Measurements from ENCODE around the gene HIVEP2.

Gene HIVEP2

DNA sequence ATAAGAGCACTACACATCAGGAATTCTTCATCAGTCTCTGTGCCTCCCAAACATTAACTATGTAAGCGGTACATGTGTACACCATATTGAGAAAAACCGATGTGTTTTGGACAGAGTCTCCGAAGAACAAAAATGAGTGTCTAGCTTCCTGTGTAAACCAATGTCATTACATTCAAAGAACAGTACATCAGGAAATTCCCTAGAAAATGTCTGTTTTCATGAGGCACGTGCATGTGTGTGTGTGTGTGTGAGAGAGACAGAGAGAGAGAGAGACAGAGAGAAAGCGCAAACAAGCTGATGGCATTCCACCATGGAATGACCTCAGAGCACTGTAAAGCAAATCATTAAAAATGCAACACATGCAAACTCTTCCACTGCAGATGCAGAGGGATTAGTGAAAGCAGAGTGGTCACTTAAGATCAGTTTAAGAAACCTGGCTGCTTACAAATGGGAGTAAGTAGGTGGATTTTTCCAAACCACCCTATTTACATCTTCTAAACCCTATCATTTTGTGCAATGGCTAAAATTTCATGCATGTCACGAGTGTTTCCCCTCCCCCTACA lies 133.9 kb downstream of the HIVEP2 start:
- no peak for DNase-seq

DNA sequence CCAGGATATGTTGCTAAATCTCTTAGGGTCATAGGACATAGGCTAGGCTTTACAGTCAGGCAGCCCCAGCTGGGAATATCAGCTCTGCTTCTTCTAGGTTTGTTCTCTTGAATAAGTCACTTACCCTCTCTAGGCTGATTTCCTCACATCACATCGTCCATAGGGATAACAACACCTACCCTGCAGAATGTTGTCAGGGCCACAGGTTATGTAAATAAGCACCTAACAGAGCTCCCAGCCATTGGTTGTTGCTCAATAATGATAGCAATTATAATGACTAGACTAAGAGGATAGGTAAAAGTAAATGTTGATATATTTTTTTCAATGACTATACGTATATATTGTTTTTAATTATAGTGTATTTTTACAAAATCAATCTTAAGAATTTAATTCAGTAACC lies 135.0 kb downstream of the HIVEP2 start:
- no peak for DNase-seq

DNA sequence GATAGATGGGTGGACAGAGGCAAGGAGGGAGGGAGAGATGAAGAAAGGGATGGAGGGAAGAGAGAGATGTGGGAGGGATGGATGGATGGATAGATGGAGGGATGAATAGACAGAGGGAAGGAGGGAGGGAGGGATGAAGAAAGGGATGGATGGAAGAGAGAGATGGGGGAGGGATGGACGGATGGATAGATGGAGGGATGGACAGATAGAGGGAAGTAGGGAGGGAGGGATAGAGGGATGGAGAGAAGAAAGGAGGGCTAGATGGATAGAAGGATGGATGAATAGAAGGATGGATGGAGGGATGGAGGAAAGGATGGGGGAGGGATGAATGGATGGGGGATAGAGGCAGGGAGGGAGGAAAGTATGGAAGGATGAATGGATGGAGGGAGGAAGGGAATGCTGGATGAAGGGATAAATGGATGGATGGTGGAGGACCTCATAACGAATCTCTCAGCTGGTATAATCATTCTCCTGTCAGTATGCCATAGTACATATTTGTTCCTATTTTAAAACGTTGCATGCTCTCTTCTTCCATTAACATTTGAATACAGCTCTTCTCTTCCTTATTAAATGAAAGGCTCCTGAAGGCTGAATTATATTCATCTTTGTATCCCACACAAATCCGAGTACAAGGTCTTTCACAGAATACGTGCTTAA lies 136.4 kb downstream of the HIVEP2 start:
- DNase-seq, result no peak

DNA sequence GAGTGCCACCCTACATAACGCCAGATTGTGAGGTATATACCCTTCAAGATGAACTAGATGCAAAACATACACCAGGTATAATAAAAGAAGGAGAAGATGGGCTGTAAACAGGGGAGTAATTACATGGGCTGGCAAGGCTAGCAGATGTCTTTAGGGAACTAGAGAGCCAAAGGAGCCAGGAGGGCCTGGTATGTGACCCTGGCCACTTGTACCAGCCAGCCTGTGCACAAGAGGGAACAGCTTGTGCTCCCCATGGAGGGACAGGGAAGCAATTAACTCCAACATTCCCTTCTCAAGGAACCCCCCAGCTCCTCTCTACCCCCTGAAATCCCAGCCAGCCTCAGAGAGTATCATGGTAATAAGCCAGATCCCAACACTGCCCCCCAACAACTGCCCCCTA lies 139.9 kb downstream of the HIVEP2 start:
- no peak for DNase-seq

DNA sequence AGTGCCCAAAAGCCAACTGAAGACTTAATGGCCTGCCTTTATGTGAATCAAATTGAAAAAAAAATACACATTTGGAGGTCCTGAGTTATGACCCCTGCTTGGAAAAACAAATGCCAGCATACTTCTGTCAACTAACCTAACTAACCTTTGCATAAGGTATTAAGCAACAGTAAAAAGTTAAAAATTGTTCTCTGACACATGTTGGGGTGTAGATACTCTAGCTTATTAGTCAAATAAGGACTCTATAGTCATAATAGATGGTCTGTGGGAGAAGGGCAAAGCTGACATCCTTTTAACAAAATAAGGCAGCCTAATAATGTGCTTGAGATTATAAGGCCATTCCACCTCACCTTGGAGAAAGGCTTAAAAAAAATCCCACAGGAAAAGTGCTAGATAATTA lies 140.5 kb downstream of the HIVEP2 start:
- no peak for DNase-seq

DNA sequence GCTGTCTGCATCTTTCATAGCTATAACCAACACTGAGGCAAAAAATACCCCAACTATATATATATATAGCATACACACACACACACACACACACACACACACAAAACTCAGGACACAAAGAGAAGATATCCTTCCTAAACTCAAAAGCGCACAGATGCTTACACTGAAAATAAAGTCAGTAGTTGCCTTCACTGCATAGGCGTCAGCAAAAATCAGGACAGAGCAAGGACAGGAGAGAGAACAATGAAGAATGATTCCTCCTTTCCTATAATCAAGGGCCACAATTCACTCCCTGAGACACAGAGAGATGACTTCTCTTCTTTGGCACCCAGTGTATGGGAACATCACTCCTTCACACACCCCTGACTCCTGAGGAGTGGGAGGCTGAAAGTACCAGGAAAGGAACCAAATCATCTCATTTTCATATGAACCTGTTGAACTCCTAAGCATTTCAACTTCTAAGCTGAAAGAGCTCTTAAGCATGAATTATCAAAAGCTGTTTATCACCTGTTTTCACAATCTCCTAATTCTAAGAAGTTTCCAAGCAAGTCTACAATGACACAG lies 141.4 kb downstream of the HIVEP2 start:
- DNase-seq, result no peak

DNA sequence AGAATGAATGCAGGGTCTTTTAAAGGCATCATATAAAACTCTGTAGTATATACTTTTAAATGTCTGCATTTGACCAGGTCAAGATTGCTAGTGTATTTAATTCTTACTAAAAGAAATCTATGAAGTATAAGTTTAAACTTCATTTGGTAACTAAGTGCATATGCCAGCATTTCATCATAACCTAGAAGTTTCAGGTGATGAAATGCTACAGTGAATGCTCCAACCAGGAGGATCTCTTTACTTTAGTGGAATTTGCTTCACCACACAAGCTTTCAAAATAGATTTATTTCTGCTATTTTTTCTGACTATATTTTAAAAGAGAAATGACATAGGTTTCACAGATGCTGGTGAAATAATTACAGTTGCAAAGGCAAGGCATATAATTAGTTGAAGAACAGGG lies 141.9 kb downstream of the HIVEP2 start:
- DNase-seq, result no peak

DNA sequence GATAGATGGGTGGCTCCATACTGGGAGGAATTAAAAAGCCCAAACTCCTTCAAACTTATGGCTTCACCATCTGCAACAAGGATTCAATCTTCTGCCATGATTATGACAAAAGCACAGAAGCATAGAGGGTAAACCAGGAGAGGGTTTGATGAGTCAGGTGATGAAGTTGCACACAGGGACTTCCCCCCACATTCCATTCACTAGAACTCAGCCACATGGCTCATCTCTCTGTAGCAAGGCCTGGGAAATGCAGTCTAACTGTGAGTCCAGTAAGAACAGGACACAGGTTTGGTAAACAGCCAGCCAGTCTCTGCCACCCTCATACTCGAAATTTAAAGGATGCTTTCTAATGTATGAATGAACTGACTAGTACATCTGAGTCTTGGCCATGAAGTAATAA lies 142.9 kb downstream of the HIVEP2 start:
- DNase-seq, result no peak

DNA sequence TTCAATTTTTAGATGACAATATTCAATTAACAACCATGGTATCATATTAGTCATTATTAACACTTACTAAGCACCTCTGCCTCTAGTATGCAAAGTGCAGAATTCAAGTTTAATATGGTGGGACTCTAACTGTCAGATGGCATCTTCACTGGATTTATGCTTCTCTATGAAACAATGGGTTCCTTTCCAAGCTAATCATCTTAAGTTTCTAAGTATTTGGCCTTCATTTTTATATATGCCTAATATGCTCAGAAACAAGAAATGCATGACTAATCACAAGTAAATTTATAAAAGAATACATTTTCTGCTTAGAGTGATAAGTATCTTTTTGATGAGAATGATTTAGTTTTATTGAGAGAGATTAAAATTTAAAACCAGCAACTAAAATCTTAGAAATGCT lies 144.7 kb downstream of the HIVEP2 start:
- no peak for DNase-seq

DNA sequence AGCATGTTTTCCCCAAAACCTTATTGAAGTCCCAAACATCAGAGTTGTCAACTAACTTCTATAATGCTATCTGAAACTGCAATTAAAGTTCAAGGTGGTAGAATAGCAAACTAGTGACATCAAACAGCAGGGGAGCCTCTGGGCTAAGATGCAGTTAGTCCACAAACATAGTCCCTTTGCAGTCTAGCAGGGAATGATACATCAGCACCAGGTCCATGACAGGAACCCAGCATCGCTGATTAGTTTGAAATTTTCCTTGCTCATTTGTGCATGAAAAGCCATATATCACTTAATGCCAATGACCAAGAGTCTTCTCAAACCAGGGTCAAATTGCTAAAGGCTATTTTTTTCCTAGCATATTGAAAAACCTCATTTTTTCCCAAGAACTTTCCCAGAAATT lies 145.3 kb downstream of the HIVEP2 start:
- no peak for DNase-seq

DNA sequence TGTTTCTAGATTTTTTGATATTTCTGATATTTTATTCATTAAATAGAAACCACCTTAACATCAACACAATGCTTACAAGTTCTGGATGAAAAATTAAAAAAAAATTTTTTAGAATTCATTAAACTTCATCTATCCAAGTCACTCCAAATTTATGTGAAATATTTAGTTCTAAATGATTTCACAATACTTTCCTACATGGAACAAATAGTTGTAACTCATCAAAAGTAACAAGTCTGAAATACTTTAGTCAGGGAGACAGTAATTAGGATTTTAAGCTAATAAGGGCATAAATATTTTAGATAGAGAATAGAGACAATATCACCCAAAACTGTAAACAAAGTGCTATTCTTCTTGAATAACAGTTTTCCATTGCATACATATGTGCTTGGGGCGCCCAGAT lies 147.8 kb downstream of the HIVEP2 start:
- no peak for DNase-seq

DNA sequence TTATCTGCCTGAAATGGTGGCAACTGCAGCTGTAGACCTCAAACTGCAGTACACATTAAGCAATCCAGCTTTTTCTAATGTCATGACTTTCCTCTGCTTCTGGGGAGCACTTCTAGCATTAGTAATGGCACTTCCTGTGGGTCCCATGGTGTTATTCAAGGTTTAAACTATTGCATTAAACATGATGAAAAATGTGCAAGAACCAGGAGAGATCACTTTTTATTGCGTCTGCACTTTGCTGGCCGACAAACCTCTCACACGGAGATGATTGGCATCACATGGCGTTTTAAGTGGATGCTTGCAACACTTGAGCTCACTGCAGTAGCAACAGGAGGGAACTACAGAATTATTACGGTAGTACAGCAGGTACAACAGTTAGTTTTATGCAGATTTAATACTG lies 148.4 kb downstream of the HIVEP2 start:
- no peak for DNase-seq

DNA sequence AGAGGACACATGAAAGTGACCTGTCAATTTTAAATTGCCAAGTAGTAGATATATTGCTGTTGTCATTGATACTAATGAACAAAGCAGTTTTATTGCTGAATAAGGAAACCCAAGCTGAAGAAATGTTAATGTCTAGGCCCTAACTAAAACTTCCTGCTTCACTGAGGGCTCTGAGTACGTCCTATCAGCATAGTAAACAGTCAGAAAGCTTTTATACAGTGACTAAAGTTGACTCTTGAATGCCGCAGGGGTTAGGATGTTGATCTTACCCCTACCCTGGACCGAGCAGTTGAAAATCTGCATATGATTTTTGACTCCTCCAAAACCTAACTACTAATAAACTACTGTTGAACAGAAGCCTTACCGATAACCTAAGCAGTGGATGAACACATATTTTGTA lies 149.0 kb downstream of the HIVEP2 start:
- DNase-seq, result no peak

DNA sequence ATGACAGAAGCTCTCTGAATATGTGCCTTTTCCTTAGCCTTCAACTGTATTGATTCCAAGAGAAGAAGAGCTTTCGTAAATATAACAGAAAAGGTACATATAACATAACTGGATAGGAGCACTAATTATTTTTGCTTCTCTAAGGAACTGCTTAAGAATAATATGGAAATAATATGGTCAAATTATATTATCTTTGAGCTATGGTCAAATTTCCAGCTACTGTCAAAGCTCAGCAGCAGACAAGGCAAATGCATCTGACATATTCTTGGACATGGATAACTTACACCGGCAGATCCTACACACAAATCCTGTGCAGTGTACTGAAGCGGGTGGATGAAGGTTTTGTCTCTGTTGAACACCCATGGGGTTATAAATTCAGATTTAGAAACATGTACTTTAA lies 150.6 kb downstream of the HIVEP2 start:
- DNase-seq, result no peak

DNA sequence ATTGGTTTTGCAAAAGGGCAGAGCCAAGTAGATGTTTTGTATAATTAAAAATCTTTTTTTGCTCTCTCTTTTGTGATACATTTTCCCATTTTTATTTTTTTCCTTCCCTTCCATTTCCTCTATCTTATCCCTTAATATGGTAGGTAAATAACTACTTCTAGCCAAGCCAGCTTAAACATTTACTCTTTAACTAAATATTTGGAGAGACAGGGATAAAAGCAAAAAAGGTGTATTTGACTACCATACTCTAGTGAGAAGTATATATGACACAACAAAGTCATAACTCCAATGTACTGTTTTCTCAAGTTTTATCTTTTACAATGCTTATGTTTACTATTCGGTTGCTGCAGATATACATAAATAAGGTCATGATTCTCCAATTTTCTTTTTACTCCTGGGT lies 154.7 kb downstream of the HIVEP2 start:
- no peak for DNase-seq

DNA sequence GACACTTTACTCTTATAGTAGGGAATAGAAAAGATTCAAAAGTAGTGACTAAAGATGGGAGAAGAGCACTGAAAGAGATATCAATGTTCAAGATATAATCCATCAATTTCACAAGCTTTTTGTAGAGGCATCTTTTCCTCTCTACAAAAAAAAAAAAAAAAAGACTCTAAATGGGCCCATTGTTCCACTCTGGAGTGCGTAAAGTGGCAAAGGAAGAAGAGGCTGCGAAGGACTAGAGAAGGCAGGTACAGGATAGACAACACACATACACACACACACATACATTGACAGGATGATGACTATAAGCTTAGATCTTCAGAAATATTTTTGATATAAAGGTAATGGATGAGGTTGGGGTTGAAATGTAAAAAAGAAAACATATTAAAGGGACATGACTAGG lies 157.6 kb downstream of the HIVEP2 start:
- DNase-seq, result no peak

DNA sequence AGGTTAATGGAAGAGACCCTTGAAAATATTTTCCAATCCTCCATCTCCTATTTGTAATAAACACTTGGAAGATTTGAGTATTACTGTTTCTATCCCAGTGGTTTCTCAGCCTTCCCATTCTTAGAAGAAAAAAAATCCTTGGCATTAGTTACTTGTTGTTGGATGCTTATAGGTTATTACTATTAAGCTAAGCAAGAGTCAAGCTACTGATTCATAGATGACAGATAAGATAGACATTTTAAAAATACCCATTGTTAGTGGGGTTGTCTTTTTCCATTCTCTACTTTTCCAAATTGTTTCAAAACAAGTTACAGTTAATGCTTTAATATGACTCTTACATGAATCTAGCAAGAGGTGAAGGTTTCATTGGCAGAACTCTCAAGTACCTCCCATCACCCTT lies 158.5 kb downstream of the HIVEP2 start:
- DNase-seq, result no peak

DNA sequence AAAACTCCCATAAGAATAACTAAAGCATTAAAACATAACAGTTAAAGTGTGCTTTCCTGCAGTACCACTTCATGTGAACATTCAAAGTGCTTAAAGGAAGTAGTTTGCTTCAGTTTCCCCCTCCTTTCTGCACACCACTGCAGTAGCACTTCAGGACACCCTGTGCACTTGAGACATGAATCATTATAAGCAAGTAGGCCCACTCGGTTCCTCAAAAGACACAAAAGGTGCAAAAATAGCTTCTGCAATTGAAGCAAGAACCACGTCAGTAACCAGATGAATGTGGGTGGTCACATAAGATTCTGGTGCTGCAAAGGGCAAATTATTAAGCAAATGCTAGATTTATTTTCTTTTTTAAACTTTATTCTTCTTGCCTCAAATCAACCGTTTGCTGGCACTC lies 160.6 kb downstream of the HIVEP2 start:
- no peak for DNase-seq

DNA sequence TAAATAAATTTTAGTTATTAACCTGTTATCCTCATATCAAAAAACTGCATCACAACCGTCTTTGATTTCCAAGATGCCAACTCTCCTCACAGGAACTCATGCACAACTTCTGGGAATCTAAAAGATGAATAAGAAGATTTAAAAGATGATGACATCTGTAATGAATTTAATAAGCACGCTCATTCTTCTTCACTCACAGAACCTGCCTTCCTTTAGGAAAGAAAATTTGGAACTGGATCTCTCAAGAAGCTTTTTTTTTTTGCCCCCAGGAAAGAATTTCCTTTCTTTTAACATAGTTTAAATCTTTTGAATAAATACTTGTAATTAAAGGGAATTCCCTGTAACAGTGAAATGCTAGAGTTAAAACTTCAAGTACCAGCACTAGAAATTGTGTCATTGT lies 161.5 kb downstream of the HIVEP2 start:
- no peak for DNase-seq

DNA sequence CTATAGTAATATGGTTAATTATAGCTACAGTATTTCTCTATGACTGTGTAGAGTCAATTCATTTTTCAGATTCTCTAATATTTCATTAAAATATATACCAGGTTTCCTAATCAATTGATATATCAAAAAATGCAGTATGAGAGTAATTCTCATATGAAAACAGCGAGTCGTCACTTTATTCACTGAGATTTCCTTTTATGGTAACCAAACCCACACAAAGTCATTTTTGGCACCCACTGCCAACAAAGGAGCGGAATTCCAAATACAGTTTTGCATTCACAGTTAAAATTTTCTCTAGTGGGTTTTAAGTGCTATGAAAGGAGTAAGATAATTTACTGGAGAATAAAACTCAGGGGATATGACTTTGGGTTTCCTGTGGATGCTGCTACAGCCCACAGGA lies 163.8 kb downstream of the HIVEP2 start:
- DNase-seq, result no peak

DNA sequence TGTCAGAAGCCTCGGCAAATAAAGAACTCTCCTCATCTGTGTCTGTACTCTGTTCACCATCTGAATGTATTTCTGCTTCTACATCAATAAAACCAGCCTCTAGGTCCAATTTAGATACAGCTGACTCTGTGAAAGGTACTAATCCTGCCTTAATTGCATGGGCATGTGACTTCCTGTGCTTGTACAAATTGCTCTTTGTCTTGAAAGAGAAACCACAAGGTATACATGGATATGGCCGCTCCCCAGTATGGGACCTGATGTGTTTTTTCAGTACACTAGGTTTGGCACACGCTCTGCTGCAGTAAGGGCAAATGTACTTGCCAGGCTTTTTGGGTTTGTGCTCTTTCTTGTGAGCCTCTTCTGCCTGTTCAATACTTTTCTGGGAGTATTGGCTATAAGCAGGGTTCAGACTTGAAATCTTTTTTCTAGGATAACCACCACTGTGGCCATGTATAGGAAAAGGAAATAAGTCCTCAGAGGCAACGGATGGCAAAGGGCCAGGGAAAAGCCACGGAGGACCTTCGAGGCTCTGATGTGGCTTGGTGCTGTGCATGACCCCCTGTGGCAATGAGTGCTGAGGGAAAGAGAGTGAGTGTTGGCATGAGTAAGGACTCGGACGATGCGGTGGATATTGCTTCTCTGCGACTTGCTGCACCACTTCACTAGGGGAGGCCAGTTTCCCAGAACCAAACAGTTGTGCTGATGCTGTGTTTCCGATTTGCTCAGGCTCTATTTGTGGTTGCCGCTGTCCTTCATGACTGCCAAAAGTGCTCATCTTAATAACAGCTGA lies 170.9 kb downstream of the HIVEP2 start:
- no peak for DNase-seq

DNA sequence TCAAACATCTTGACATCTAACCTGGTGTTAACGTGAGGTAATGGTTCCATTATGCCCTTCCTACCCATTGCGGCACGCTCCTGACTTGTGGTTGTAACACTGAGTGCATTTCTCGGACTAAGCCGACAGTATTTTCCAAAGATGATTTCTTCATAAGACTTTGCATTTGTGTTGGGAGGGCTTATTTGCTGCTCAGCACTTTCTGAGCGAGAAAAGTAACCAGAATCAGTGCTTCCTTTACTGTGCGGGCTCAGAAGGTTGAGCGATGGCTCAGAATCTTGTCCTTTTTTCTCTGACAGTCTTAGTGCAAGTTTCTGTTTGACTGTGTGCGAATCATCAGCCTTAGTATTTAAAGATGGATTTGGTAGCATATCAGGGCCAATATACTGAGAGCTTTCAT lies 171.7 kb downstream of the HIVEP2 start:
- DNase-seq, result no peak

DNA sequence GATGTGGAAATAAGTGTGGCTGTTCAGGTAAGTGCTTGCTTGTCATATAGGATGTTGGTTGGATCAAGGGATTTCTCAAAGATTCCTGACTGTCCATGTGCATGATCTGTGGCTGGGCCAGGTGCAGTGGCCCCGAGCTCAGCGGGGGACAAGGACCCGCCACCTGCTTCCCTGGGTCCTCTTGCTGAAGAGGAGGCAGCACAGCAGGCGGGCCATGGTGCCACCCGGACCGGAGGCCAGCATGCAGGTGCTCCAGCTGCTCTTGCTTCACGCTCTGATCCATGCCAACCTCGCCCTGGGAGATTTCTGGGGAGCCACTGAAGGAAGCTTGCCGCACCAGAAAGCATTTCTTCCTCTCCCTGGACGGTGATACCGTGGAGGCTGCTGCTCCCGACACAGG lies 173.8 kb downstream of the HIVEP2 start:
- DNase-seq, result no peak

DNA sequence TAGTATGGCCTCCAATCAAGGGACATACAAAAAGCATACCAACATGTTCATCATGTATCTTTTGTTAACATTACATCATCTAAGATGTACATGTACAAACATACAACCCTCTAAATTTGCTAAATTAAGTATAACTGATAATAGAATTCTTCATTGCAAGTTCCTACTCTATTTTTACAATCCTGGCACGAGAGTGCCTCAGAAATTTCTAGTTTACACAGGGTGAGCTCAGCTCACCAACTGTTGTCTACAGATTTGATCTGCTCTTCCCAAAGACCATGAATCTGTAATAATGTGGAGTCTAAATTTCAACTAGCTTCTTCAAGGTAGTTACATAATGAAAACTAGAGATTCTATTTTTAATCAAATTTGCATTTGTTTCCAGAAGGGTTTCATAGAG lies 179.7 kb downstream of the HIVEP2 start:
- no peak for DNase-seq

All from NCI-H748 treated with DMSO at 0.1 percent for 48 hours (cell line).